Vagina (tissue), 2 donors: ENCODE measurements around the gene PVALB. TPM values are rescaled to one million over a fixed set of nuclear protein-coding genes. Genes with fewer than 3 reads are reported as not detected.

ENCODE experiments used
- DNase-seq, 2 donors: peaks; one replicate each; pipeline ENCODE4 v3.0.0-alpha.2; 2017; ENCODE audit errors: extremely low spot score in 2 of 2
- H3K27ac ChIP-seq: fragments of 200-600 bp; sonication (generic); one replicate; pipeline ENCODE4 v1.5.1; 2019
- H3K27me3 ChIP-seq: fragments of 200-600 bp; sonication (generic); one replicate; pipeline ENCODE4 v1.5.1; 2019
- H3K36me3 ChIP-seq, 2 donors: fragments of 200-600 bp; sonication (generic); one replicate each; pipeline ENCODE4 v1.5.1; 2017 to 2019
- H3K4me1 ChIP-seq: fragments of 200-600 bp; sonication (generic); one replicate; pipeline ENCODE4 v1.5.1; 2019
- H3K4me3 ChIP-seq, 2 donors: fragments of 200-600 bp; sonication (generic); 1 replicate in 1 of 2; 2 replicates in 1 of 2; pipeline ENCODE4 v1.5.1; 2016 to 2019
- H3K9me3 ChIP-seq: fragments of 200-600 bp; sonication (generic); one replicate; pipeline ENCODE4 v1.5.1; 2019
- CTCF ChIP-seq, 3 experiments: fragments of 450-650 bp in 2 of 3; fragments of 200-600 bp in 1 of 3; sonication (generic) in 1 of 3; IDR thresholded peaks; one replicate each; pipeline ENCODE4 v1.5.1; 2017 to 2019; ENCODE audit warnings: antibody characterized with exemption in 3 of 3, mild to moderate bottlenecking in 2 of 3, moderate library complexity in 2 of 3
- POLR2A ChIP-seq, 2 donors: fragments of 450-650 bp; IDR thresholded peaks; one replicate each; pipeline ENCODE4 v1.6.1; 2017; ENCODE audit warnings: antibody characterized with exemption in 2 of 2, mild to moderate bottlenecking in 2 of 2, moderate library complexity in 2 of 2
- POLR2AphosphoS5 ChIP-seq, 2 donors: sonication (generic); formaldehyde crosslinking; IDR thresholded peaks; one replicate each; pipeline ENCODE4 v1.9.0; 2017; ENCODE audit warnings: antibody characterized with exemption in 2 of 2, mild to moderate bottlenecking in 2 of 2, low read depth in 1 of 2; ENCODE audit not compliant: insufficient read depth in 1 of 2
- intact Hi-C: fragments of 100-400 bp; cut with DNase I; formaldehyde crosslinking; loops from one replicate; pipeline ENCODE4 v1.15.1; 2023
- total RNA-seq: library from RNA; depleted of rRNA; stranded (reverse); fragments of >200 nt; gene quantifications from one replicate; pipeline ENCODE4 v1.2.3, GENCODE V29; 2016

PVALB gene
- total RNA-seq, 1 donor from 2014 or later, result not detected

- Histone ChIP-seq H3K27me3 (no peaks in the 10 kb centered on the region), H3K4me1 (peaks cover 17% of the 10 kb centered on the region), H3K36me3 (no peaks in the 10 kb centered on the region), H3K4me3 (no peak overlapping the region), H3K9me3 (no peaks in the 10 kb centered on the region), H3K27ac (no peak overlapping the region)
- DNase-seq, result no peak
- no peak for TF ChIP-seq CTCF (IDR thresholded peaks at IDR 0.05)
- no peak for TF ChIP-seq POLR2AphosphoS5 (IDR thresholded peaks at IDR 0.05; ENCODE audit: insufficient read depth in 1 of 2, low read depth in 1 of 2)
- TF ChIP-seq POLR2A (IDR thresholded peaks at IDR 0.05), result no peak
- intact Hi-C loops, result no loop called here
Observed at GRCh38 chr22:36855478-36855877, 38.6 kb upstream of the PVALB start.

- no peak for DNase-seq
- intact Hi-C loops, result no loop called here
- no peaks in the 10 kb centered on the region for H3K27me3 ChIP-seq
- H3K4me3 ChIP-seq, result no peak overlapping the region
- no peak overlapping the region for H3K27ac ChIP-seq
- H3K9me3 ChIP-seq, result no peaks in the 10 kb centered on the region
- no peak for TF ChIP-seq POLR2AphosphoS5 (IDR thresholded peaks at IDR 0.05; ENCODE audit: insufficient read depth in 1 of 2, low read depth in 1 of 2)
- TF ChIP-seq CTCF (IDR thresholded peaks at IDR 0.05), result peak in 1 of 3 experiments; percentile 16
- no peak for TF ChIP-seq POLR2A (IDR thresholded peaks at IDR 0.05)
- no peaks in the 10 kb centered on the region for H3K36me3 ChIP-seq
- peaks cover 14% of the 10 kb centered on the region for H3K4me1 ChIP-seq
Observed at GRCh38 chr22:36853407-36854099, 36.7 kb upstream of the PVALB start.

GRCh38 chr22:36852056-36852973, 35.5 kb upstream of the PVALB start:
- DNase-seq, result no peak
- Histone ChIP-seq H3K36me3 (no peaks in the 10 kb centered on the region), H3K9me3 (no peaks in the 10 kb centered on the region), H3K27ac (no peak overlapping the region), H3K27me3 (no peaks in the 10 kb centered on the region), H3K4me3 (no peak overlapping the region), H3K4me1 (peaks cover 14% of the 10 kb centered on the region)
- TF ChIP-seq POLR2AphosphoS5 (IDR thresholded peaks at IDR 0.05; ENCODE audit: insufficient read depth in 1 of 2, low read depth in 1 of 2) (no peak), POLR2A (IDR thresholded peaks at IDR 0.05) (no peak), CTCF (IDR thresholded peaks at IDR 0.05) (no peak)
- intact Hi-C loops, result no loop called here

- Histone ChIP-seq H3K9me3 (no peaks in the 10 kb centered on the region), H3K36me3 (no peaks in the 10 kb centered on the region), H3K27me3 (no peaks in the 10 kb centered on the region), H3K4me3 (no peak overlapping the region), H3K4me1 (peaks cover 4% of the 10 kb centered on the region), H3K27ac (no peak overlapping the region)
- intact Hi-C loops, result no loop called here
- DNase-seq, result no peak
- TF ChIP-seq CTCF (IDR thresholded peaks at IDR 0.05) (no peak), POLR2AphosphoS5 (IDR thresholded peaks at IDR 0.05; ENCODE audit: insufficient read depth in 1 of 2, low read depth in 1 of 2) (no peak), POLR2A (IDR thresholded peaks at IDR 0.05) (no peak)
Observed at GRCh38 chr22:36850682-36851081, 33.8 kb upstream of the PVALB start.
